Measurements from ENCODE around the gene GMPPB. TPM values are rescaled to one million over a fixed set of nuclear protein-coding genes. Genes with fewer than 3 reads are reported as not detected.

GMPPB gene
- total RNA-seq, 1 experiment from 2014 or later, result 28.0 TPM

GRCh38 chr3:49723628-49724551 lies at the start of gene GMPPB (continued):
- TF ChIP-seq ZMAT4 (CRISPR knock-in tag; IDR thresholded peaks at IDR 0.05) (no peak), CREM (CRISPR knock-in tag; IDR thresholded peaks at IDR 0.05) (peak; percentile 97), NFE2L1 (CRISPR knock-in tag; IDR thresholded peaks at IDR 0.05) (no peak; the same call in 1 of the 2 replicates), ZNF281 (CRISPR knock-in tag; IDR thresholded peaks at IDR 0.05) (0 out of 2 replicates have a peak, but pooled peaks have one; percentile 0), RELA (CRISPR knock-in tag; IDR thresholded peaks at IDR 0.05; ENCODE audit: borderline replicate concordance) (no peak), ESRRA (CRISPR knock-in tag; IDR thresholded peaks at IDR 0.05; ENCODE audit: borderline replicate concordance) (no peak), JAZF1 (CRISPR knock-in tag; IDR thresholded peaks at IDR 0.05) (no peak), AFF4 (CRISPR knock-in tag; IDR thresholded peaks at IDR 0.05; ENCODE audit: borderline replicate concordance) (0 out of 2 replicates have a peak, but pooled peaks have one; percentile 36), CDX4 (CRISPR knock-in tag; IDR thresholded peaks at IDR 0.05; ENCODE audit: borderline replicate concordance) (no peak), NR2C2 (CRISPR knock-in tag; IDR thresholded peaks at IDR 0.05) (no peak), HMGA2 (CRISPR knock-in tag; IDR thresholded peaks at IDR 0.05) (no peak), TCF7 (CRISPR knock-in tag; IDR thresholded peaks at IDR 0.05; ENCODE audit: low read depth) (no peak), ZNF219 (CRISPR knock-in tag; IDR thresholded peaks at IDR 0.05; ENCODE audit: borderline replicate concordance) (no peak), ZBTB43 (CRISPR knock-in tag; IDR thresholded peaks at IDR 0.05) (0 out of 2 replicates have a peak, but pooled peaks have one; percentile 14), E2F5 (CRISPR knock-in tag; IDR thresholded peaks at IDR 0.05) (no peak; the same call in 1 of the 2 replicates), E2F1 (CRISPR knock-in tag; IDR thresholded peaks at IDR 0.05) (no peak), NR3C1 (CRISPR knock-in tag; conservative IDR thresholded peaks at IDR 0.05; ENCODE audit: low read depth) (peak; percentile 83; the same call in 1 of the 2 replicates), ELF4 (CRISPR knock-in tag; IDR thresholded peaks at IDR 0.05; ENCODE audit: low read depth) (0 out of 2 replicates have a peak, but pooled peaks have one; percentile 26), MXD4 (CRISPR knock-in tag; IDR thresholded peaks at IDR 0.05; ENCODE audit: borderline replicate concordance) (no peak), ATF3 (CRISPR knock-in tag; conservative IDR thresholded peaks at IDR 0.05) (no peak), KAT7 (CRISPR knock-in tag; IDR thresholded peaks at IDR 0.05; ENCODE audit: borderline replicate concordance) (no peak), ZNF671 (CRISPR knock-in tag; IDR thresholded peaks at IDR 0.05) (no peak; the same call in 1 of the 2 replicates)

Measured in WTC11 (cell line).